Gastroesophageal sphincter (tissue), 4 donors: ENCODE data around the gene NOL9. TPM values are rescaled to one million over a fixed set of nuclear protein-coding genes. Genes with fewer than 3 reads are reported as not detected.

Experiments used
- ATAC-seq: fragments of 150-250 bp; one replicate; pipeline ENCODE4 v1.9.1; 2016; ENCODE audit warnings: mild to moderate bottlenecking, moderate library complexity
- H3K27ac ChIP-seq, 4 donors: fragments of 200-600 bp; sonication (generic) in 3 of 4; 1 replicate in 3 of 4; 2 replicates in 1 of 4; pipeline ENCODE4 v1.5.1; 2016 to 2019
- H3K27me3 ChIP-seq: fragments of 200-600 bp; sonication (generic); one replicate; pipeline ENCODE4 v1.5.1; 2019
- H3K36me3 ChIP-seq, 2 donors: fragments of 200-600 bp; sonication (generic); one replicate each; pipeline ENCODE4 v1.5.1; 2019; ENCODE audit warnings: control low read depth in 1 of 2
- H3K4me1 ChIP-seq, 3 donors: fragments of 200-600 bp; sonication (generic); 1 replicate in 2 of 3; 2 replicates in 1 of 3; pipeline ENCODE4 v1.5.1; 2016 to 2019; ENCODE audit warnings: control low read depth in 2 of 3
- H3K4me3 ChIP-seq, 2 donors: fragments of 200-600 bp; sonication (generic); one replicate each; pipeline ENCODE4 v1.5.1; 2019; ENCODE audit warnings: mild to moderate bottlenecking in 1 of 2, moderate library complexity in 1 of 2
- H3K9me3 ChIP-seq, 3 donors: fragments of 200-600 bp; sonication (generic); one replicate each; pipeline ENCODE4 v1.5.1; 2017 to 2019; ENCODE audit warnings: control low read depth in 2 of 3
- EP300 ChIP-seq: sonication (generic); formaldehyde crosslinking; IDR thresholded peaks from one replicate; pipeline ENCODE4 v1.6.1; 2017; ENCODE audit warnings: antibody characterized with exemption, mild to moderate bottlenecking
- POLR2A ChIP-seq, 2 donors: fragments of 450-650 bp; IDR thresholded peaks; one replicate each; pipeline ENCODE4 v1.6.1; 2017; ENCODE audit warnings: antibody characterized with exemption in 2 of 2, mild to moderate bottlenecking in 2 of 2, moderate library complexity in 1 of 2
- POLR2AphosphoS5 ChIP-seq: sonication (generic); formaldehyde crosslinking; IDR thresholded peaks from one replicate; pipeline ENCODE4 v1.6.1; 2017; ENCODE audit warnings: antibody characterized with exemption
- WGBS, 2 donors: methylation state at CpG; one replicate each; pipeline ENCODE4 v1.1.5; 2018; ENCODE audit warnings: low coverage in 1 of 2; 5-methylcytosine and 5-hydroxymethylcytosine counted together
- total RNA-seq, 4 donors: library from RNA; depleted of rRNA; stranded (reverse); fragments of >200 nt; gene quantifications; one replicate each; pipeline ENCODE4 v1.1.0, GENCODE V29; 2016
- TF ChIP-seq, protein P1 (sequence below), 4 experiments: fragments of 200-600 bp in 2 of 4; fragments of 450-650 bp in 2 of 4; sonication (generic) in 1 of 4; IDR thresholded peaks; one replicate each; pipeline ENCODE4 v1.5.1; 2017 to 2019; ENCODE audit warnings: antibody characterized with exemption in 4 of 4, mild to moderate bottlenecking in 2 of 4, moderate library complexity in 2 of 4

NOL9 gene
- total RNA-seq, result 10 to 100 TPM; 21.2 to 32.2 (median 25.7) TPM

DNA sequence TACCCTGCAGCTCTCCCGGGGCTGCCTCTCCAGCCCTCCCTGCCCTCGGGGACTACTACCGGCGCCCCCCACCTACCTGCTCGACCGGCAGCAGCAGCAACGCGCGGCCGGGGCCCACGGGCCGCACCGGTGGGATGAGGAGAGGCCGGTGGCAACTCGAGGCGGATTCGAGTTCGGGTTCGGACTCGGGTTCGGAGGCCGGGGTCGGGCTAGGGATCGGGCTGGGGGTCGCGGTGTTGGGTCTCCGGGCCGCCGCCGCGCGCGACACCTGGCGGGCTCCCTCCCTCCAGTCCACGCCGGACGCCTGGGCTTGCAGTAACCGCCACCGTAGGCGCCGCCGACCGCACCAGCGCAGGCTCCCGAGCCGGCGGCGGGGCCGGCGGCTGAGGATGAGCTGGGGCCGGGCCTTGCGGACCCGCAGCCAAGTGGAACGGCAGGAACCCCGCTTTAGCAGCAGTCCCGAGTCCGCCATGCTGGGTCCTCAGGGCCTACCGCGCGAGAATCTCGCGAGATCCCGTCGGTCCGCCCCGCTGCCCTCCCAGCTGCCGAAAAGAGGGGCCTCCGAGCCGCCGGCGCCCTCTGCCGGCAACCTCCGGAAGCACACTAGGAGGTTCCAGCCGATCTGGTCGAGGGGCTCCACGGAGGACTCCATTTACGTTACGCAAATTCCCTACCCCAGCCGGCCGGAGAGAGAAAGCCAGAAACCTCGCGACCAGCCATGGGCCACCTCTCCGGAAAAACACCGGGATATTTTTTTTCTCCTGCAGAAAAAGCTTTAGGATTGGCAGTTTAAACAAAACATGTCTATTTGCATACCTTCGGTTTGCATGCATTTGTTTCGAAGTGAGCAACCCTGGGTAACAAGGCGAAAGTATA is at the start of gene NOL9:
TSS of gene NOL9 (minus strand) at position 483 of the 876 bp plus-strand sequence. CDS start at position 472, 11 bp downstream.
- peaks cover 0 to 21% of the 10 kb centered on the region in 2 donors for H3K36me3 ChIP-seq
- peaks cover 5 to 36% (median 19%) of the 10 kb centered on the region in 3 donors for H3K4me1 ChIP-seq
- ATAC-seq, result peak; percentile 97
- H3K4me3 ChIP-seq, result peak within 1 kb of the TSS; percentile 56 to 64
- 12 to 14% methylated on average over 9 to 10 of the region's 87 CpGs for WGBS, 2 donors
- H3K27ac ChIP-seq, result peak within 1 kb of the TSS; percentile 47 to 90 (median 82)
- TF ChIP-seq POLR2AphosphoS5 (peak; percentile 63), EP300 (no peak), POLR2A (IDR thresholded peaks at IDR 0.05) (peak in 1 of 2 donors; percentile 32)
- TF ChIP-seq, protein P1, sequence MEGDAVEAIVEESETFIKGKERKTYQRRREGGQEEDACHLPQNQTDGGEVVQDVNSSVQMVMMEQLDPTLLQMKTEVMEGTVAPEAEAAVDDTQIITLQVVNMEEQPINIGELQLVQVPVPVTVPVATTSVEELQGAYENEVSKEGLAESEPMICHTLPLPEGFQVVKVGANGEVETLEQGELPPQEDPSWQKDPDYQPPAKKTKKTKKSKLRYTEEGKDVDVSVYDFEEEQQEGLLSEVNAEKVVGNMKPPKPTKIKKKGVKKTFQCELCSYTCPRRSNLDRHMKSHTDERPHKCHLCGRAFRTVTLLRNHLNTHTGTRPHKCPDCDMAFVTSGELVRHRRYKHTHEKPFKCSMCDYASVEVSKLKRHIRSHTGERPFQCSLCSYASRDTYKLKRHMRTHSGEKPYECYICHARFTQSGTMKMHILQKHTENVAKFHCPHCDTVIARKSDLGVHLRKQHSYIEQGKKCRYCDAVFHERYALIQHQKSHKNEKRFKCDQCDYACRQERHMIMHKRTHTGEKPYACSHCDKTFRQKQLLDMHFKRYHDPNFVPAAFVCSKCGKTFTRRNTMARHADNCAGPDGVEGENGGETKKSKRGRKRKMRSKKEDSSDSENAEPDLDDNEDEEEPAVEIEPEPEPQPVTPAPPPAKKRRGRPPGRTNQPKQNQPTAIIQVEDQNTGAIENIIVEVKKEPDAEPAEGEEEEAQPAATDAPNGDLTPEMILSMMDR (IDR thresholded peaks at IDR 0.05), result peak in 3 of 4 experiments; percentile 96 to 97 (median 97)
- no peaks in the 10 kb centered on the region for H3K27me3 ChIP-seq
- H3K9me3 ChIP-seq, result no peaks in the 10 kb centered on the region

DNA sequence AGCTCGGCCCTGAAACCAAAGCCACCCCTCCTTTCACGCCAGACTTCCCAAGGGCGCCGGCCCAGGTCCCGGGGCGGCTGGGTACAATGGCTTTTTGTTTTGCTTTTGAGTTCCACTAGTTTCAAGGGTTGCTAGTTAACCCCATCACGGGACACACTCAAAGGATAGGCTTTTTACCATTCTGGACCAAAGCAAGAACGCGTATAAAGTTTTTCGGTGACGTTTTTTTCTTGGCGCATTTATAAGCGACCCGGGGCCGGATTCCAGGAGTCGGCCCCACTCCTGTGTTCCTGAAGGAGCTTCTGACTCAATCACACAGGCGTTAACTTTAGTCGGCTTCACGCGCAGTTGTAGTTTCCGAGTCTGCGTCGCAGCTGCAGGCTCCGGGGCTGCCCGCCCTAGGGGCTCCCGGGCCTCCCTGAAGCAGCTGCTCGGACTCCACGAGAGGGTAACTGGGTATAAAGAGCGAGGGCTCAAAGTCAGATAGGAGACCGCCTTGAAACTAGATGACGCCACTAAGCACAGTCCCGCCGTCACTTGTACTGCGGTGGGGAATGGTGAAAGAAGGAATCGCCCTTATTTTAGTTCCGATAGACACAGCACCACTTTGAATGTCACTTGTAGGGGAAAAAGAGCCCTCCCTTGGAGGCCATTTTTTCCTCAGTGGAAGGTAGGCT is 49.1 kb upstream of the NOL9 start:
- 0% methylated on average over 8 to 23 of the region's 36 CpGs for WGBS, 2 donors
- peak overlapping the region; percentile 53 to 99 for H3K4me3 ChIP-seq
- peaks cover 0 to 14% of the 10 kb centered on the region in 2 donors for H3K36me3 ChIP-seq
- no peaks in the 10 kb centered on the region for H3K27me3 ChIP-seq
- TF ChIP-seq POLR2AphosphoS5, result peak; percentile 75
- TF ChIP-seq EP300, result no peak
- peak; percentile 13 to 38 for TF ChIP-seq POLR2A (IDR thresholded peaks at IDR 0.05)
- TF ChIP-seq, protein P1 (IDR thresholded peaks at IDR 0.05), result no peak
- ATAC-seq, result peak; percentile 29
- H3K9me3 ChIP-seq, result no peaks in the 10 kb centered on the region
- H3K4me1 ChIP-seq, result peaks cover 3 to 70% (median 32%) of the 10 kb centered on the region in 3 donors
- peak overlapping the region; percentile 87 to 100 (median 98) for H3K27ac ChIP-seq

DNA sequence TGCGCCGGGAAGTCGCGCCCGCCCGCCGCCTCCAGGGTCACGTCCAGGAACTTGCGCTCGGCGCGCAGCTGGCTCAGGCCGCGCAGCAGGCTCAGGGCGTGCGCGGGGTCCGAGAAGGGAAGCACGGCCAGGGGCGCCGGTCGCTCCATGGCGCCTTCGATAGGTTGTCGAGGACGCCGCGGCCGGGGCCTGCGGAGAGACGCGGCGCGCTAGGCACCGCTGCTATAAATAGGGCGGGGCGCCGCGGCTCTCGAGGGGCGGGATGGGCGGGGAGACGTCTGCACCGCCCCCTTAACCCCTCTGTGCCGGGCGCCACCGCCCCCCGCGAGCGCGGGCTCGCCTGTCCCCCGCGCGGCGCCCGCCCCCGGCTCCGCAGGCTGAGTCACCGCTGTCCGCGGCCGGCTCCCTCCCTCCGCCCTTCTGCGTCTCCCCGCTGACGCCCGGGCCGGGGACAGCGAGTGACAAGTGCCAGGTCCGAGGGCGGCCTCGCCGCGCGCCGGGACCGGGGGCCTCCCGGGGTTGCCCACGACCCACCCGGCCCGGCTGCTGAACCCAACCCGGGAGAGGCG is 48.4 kb upstream of the NOL9 start, which contains the start of gene KLHL21:
TSS of gene KLHL21 (minus strand) at position 201 of the 569 bp plus-strand sequence. CDS start at position 149, 52 bp downstream.
- H3K9me3 ChIP-seq, result no peaks in the 10 kb centered on the region
- TF ChIP-seq, protein P1 (IDR thresholded peaks at IDR 0.05), result peak in 1 of 4 experiments; percentile 14
- TF ChIP-seq POLR2AphosphoS5 (peak; percentile 88), EP300 (no peak), POLR2A (IDR thresholded peaks at IDR 0.05) (peak; percentile 85 to 88)
- H3K36me3 ChIP-seq, result peaks cover 0 to 20% of the 10 kb centered on the region in 2 donors
- H3K27me3 ChIP-seq, result no peaks in the 10 kb centered on the region
- H3K27ac ChIP-seq, result peak within 1 kb of the TSS; percentile 87 to 100 (median 98)
- peaks cover 3 to 71% (median 39%) of the 10 kb centered on the region in 3 donors for H3K4me1 ChIP-seq
- WGBS, 2 donors, result no CpG with 5 or more reads among the region's 84 CpGs
- peak; percentile 86 for ATAC-seq
- peak within 1 kb of the TSS; percentile 53 to 99 for H3K4me3 ChIP-seq

DNA sequence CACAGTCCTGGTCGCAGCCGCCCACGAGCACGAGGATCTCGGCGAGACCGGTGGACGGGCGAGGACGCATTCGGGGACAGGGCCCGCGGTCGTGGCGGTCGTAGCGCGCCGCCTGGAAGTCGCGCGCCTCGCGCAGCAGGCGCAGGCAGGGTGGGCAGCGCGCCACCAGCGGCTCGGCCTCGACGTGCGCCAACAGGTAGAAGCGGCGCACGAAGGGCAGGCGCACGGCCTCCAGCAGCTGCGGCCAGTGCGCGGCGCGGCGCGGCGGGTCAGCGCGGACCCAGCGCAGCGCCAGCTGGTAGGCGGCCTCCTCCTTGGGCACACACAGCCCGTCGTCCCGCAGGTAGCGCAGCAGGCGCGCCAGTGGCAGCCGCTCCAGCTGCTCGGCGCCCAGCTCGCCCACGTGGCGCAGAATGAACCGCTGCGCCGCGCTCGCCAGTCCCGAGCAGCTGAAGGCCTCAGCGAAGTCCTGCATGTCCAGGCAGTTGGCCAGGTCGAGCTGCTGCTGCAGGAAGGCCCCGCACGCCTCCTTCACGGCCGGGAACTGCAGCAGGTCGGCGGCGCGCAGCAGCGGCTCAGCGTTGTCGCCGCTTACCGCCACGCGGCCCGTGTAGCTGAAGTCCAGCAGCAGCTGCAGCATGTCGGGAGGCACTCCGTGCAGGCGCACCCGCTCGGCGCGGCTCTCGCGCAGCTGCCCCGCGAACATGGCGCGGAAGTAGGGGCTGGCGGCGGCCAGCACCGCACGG is 47.8 kb upstream of the NOL9 start:
- TF ChIP-seq POLR2AphosphoS5 (peak; percentile 27), EP300 (no peak), POLR2A (IDR thresholded peaks at IDR 0.05) (no peak)
- TF ChIP-seq, protein P1 (IDR thresholded peaks at IDR 0.05), result peak in 3 of 4 experiments; percentile 4 to 15 (median 10)
- Histone ChIP-seq H3K36me3 (peaks cover 0 to 26% of the 10 kb centered on the region in 2 donors), H3K4me1 (peaks cover 3 to 71% (median 45%) of the 10 kb centered on the region in 3 donors), H3K27me3 (no peaks in the 10 kb centered on the region), H3K27ac (peak overlapping the region; percentile 87 to 100 (median 98)), H3K4me3 (peak overlapping the region; percentile 53 to 99), H3K9me3 (no peaks in the 10 kb centered on the region)
- peak; percentile 5 for ATAC-seq
- no CpG with 5 or more reads among the region's 103 CpGs for WGBS, 2 donors
